ENCODE measurements around the gene MS4A15.

MS4A15 gene

GRCh38 chr11:60780065-60780464, 23.4 kb downstream of the MS4A15 start:
- DNase-seq, result no peak

GRCh38 chr11:60780774-60781173, 24.1 kb downstream of the MS4A15 start:
- no peak for DNase-seq

- no peak for DNase-seq
Observed at GRCh38 chr11:60781286-60781980, 24.8 kb downstream of the MS4A15 start.

- no peak for DNase-seq
Observed at GRCh38 chr11:60781981-60782316, 25.3 kb downstream of the MS4A15 start.

GRCh38 chr11:60782393-60783140, 25.9 kb downstream of the MS4A15 start:
- no peak for DNase-seq

GRCh38 chr11:60783141-60783484, 26.4 kb downstream of the MS4A15 start:
- no peak for DNase-seq

GRCh38 chr11:60783911-60784310, 27.2 kb downstream of the MS4A15 start:
- DNase-seq, result no peak

GRCh38 chr11:60785136-60785535, 28.5 kb downstream of the MS4A15 start, which contains the start of gene MS4A10:
Gene MS4A10 (plus strand): TSS chr11:60785333. CDS start chr11:60790336, 5,003 bp downstream.
- DNase-seq, result no peak

GRCh38 chr11:60785806-60786361, 29.2 kb downstream of the MS4A15 start:
- DNase-seq, result peak; percentile 36

- DNase-seq, result peak; percentile 81
Observed at GRCh38 chr11:60786811-60787567, 30.3 kb downstream of the MS4A15 start.

- DNase-seq, result peak; percentile 94
Observed at GRCh38 chr11:60788401-60789125, 31.9 kb downstream of the MS4A15 start.

- no peak for DNase-seq
Observed at GRCh38 chr11:60790726-60791125, 34.1 kb downstream of the MS4A15 start.

GRCh38 chr11:60791153-60791933, 34.7 kb downstream of the MS4A15 start:
- DNase-seq, result peak; percentile 8

- DNase-seq, result no peak
Observed at GRCh38 chr11:60792521-60792920, 35.9 kb downstream of the MS4A15 start.

- no peak for DNase-seq
Observed at GRCh38 chr11:60795291-60795690, 38.6 kb downstream of the MS4A15 start.

- no peak for DNase-seq
Observed at GRCh38 chr11:60797846-60798630, 41.4 kb downstream of the MS4A15 start.

- DNase-seq, result no peak
Observed at GRCh38 chr11:60798631-60799030, 42.0 kb downstream of the MS4A15 start.

GRCh38 chr11:60801194-60801593, 44.5 kb downstream of the MS4A15 start:
- no peak for DNase-seq

- no peak for DNase-seq
Observed at GRCh38 chr11:60803273-60803936, 46.7 kb downstream of the MS4A15 start.

- DNase-seq, result no peak
Observed at GRCh38 chr11:60809249-60809648, 52.6 kb downstream of the MS4A15 start.

- no peak for DNase-seq
Observed at GRCh38 chr11:60809691-60810090, 53.0 kb downstream of the MS4A15 start.
